HT-29 (cell line): ENCODE results near the gene PKD1L1. TPM values are rescaled to one million over a fixed set of nuclear protein-coding genes. Genes with fewer than 3 reads are reported as not detected.
A peak's percentile ranks its signal among the peaks of the same experiment; 100 is the strongest.
"Not testable (repeated sequence)": the region's sequence is repeated elsewhere in the genome, so short reads cannot be mapped to it uniquely, and the experiment has no call there.

Experiments used
- DNase-seq: peaks from one replicate; pipeline ENCODE4 v3.0.0-alpha.2; 2015; ENCODE audit warnings: low spot score
- total RNA-seq: library from RNA; depleted of rRNA; stranded (reverse); fragments of >200 nt; shearing (Covaris generic); gene quantifications from 2 replicates; pipeline ENCODE4 v1.2.3, GENCODE V29; 2014

The PKD1L1 gene
- total RNA-seq, 1 experiment from 2014 or later: not detected

DNA sequence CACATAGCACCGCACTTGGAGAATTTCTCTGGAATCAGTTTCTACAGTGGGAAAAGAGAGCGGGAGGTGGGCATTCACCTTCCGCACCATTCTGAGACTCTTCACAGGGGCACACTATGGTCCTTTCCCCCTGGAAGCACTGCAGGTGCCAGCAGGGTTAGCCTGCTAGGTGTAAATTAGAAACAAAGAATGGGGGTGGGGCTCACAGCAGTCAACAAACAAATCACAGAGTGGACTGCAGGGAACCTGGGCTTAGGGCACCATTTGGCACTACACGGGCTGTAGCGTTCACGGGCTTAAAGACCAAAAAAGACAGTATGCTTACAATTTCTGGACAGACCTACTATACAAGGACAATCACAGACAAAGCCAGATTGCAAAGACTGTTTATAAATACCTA, 8.0 kb upstream of the PKD1L1 start:
- DNase-seq: no peak

GRCh38 chr7:47954231-47954911, 6.1 kb upstream of the PKD1L1 start:
- no peak for DNase-seq

DNA sequence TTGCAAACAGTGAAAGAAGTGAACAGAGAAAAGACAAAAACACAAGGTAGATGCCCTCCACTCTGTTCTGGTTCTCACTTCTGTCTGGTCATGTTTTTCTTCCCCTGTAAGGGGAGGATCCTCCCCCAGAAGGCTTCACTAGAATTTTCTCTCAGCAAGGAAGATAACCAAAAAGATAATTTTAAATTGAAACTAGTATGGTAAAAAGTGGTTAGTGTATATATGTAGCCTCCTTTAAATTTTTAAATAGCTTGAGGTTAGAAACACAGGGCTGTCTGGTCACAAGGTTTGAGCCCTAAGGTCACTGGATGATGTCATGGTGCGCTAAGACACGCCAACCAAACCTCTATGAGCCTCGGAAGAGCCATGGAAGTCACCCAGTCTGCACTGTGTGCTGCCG, 5.6 kb upstream of the PKD1L1 start:
- no peak for DNase-seq

DNA sequence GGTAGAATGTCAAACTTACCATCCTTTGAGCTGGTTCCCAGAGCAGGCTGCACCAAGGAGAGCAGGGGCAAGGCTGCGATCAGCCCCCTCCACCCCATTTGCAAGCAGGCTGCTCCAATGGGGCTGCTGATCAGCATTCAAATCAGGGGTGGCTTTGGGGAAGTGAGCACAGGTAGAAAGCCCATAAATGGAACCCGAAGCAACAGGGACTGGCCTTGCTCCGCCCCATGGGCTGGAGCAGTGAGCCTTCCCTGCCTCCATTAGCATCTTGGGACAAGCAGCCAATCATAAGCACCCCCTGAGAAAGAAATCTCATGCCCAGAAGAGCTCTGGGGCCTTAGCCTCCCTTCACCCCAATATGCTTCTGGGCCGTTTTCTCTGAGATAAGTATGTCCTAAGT, 4.0 kb upstream of the PKD1L1 start:
- no peak for DNase-seq

DNA sequence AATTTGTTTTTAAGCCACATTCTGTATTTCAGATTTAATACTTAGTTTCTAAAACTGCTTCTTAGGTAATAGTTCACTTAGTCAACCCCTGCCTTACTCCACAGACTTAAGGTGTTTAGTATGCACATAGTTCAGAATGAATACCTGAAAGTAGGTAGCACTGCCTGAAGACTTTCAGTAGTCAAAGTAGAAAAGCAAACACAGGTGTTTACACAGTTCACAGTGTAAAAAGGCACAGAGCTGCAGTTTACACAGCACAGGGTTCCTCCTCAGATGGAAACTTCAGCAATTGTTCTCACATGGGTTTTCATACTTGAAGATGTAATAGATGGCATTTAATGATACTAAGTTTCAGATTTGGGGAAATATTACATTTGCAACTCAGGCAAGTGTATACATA, 3.1 kb upstream of the PKD1L1 start:
- DNase-seq: peak; percentile 54

- DNase-seq: peak; percentile 55
Measured at GRCh38 chr7:47950714-47951113, 2.4 kb upstream of the PKD1L1 start.

DNA sequence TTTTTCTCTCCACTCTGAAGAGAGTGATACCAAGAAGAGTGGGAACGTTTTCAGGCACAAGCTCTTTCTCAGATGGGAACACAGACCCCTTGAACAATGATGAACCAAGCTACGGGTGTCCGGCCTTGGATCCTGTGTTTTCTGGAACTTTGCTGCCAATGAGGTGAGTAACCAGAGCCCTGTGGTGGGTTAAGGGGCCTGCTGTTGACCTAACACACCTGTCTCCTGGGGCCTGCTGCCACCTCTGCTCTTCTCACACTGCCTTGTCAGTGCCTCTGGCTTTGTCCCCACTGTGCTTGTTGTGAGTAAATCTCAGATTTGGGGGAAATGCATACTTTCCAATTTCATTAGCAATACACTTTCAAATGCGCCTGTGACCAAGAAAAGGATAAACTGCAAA, 1.4 kb upstream of the PKD1L1 start:
- no peak for DNase-seq

DNA sequence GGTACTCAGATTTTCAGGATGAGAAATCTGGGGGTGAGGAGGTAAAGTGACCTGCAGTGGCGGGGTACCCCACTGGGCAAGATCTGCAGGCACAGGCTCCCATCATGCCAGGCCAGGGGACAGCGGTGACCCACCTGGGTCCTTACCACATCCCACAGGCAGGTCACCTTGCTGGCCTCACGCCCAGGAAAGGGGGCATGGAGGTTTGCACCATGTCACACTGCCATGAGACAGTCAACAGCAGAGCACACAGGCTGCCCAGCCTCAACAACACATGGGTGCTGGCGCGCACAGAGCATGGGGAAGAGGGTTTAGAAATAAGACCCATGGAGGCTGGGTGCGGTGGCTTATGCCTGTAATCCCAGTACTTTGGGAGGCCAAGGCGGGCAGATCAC, 914 bp downstream of the PKD1L1 start:
- DNase-seq: no peak

DNA sequence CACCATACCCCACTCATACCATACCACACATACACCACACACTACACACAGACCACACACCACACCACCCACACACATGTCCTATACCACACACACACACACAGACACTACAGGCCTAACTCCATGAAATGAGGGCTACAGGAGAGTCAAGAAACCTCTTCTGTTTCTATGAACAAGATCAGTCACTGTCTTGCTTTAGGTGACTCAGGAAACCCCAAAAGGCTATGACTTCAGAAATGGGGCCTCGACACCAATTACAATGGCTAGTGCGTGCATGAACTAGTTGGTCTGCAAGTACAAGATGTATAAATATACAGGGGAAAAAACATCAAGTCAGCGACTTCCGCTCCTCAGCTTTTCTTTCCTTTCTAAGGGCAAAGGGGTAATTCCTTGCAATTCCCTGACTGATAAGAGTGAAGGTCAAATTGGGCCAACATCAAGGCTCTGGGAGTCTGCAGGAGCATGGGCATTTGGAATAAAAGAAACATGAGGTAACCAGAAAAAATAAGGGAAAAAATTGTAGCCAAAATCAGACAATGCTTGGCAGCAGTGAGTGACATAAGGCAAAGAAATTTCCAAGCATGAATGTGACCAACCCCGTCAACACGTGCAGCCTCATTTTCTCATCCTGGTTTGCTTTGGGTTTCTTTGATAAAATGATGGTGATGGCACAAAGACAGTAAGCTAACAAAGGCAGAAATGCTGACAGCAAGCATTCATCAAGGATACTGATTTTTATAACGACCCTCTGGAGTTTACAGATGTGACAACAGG, 1.5 kb downstream of the PKD1L1 start:
- no peak for DNase-seq

- peak; percentile 85 for DNase-seq
Measured at GRCh38 chr7:47945261-47946015, 2.8 kb downstream of the PKD1L1 start.

GRCh38 chr7:47944536-47945260, 3.6 kb downstream of the PKD1L1 start:
- DNase-seq: no peak

DNA sequence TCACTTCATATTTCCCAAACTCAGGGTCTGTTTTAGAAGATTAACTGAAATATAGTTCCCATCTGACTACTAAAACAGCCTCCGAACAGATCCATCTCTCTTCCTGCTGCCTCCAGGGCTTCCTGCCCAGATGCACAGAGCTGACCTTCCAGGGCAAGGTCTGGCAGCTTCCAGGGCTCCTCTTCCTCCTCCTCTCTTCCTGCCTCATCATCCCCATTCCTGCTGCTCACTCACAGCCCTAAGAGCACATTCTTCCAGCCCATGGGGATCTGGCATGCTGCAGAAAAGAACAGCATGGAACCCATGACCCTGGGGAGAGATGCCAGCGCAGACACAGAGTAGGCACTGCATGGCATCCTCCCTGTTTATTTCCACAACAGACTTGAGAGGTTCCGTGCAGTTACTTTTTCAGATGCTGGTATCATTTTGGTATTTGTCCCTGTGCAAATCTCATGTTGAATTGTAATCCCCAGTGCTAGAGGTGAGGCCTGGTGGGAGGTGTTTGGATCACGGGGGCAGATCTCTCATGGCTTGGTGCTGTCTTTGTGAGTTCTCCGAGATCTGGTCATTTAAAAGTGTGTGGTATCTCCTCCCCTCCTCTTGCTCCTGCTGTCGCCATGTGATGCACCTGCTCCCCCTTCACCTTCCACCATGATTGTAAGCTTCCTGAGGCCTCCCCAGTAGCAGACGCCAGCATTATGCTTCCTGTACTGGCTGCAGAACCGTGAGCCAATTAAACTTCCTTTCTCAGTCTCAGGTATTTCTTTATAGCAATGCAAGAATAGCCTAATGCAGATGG, 4.4 kb downstream of the PKD1L1 start:
- DNase-seq: no peak

GRCh38 chr7:47942651-47943050, 5.6 kb downstream of the PKD1L1 start:
- DNase-seq: not testable (repeated sequence)

DNA sequence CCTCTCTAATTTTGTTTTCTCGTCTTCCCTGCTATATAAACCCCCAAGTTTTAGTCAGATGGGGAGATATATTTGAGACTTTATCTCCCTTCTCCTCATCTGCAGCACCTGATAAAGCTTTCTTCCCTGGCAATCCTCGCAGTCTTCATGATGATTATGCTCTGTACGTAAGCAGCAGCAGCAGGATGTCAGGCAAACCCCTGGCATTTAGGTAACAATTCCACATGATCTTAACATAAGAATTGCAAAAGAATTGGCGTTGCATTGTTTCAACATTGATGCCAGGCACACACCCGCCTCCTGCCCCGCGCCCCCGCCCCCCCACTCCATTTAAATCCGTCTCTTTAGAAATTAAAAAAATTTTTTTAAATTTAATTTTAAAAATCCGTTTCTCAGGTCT, 6.1 kb downstream of the PKD1L1 start:
- DNase-seq: no peak

GRCh38 chr7:47941136-47941844, 7.0 kb downstream of the PKD1L1 start:
- no peak for DNase-seq

DNA sequence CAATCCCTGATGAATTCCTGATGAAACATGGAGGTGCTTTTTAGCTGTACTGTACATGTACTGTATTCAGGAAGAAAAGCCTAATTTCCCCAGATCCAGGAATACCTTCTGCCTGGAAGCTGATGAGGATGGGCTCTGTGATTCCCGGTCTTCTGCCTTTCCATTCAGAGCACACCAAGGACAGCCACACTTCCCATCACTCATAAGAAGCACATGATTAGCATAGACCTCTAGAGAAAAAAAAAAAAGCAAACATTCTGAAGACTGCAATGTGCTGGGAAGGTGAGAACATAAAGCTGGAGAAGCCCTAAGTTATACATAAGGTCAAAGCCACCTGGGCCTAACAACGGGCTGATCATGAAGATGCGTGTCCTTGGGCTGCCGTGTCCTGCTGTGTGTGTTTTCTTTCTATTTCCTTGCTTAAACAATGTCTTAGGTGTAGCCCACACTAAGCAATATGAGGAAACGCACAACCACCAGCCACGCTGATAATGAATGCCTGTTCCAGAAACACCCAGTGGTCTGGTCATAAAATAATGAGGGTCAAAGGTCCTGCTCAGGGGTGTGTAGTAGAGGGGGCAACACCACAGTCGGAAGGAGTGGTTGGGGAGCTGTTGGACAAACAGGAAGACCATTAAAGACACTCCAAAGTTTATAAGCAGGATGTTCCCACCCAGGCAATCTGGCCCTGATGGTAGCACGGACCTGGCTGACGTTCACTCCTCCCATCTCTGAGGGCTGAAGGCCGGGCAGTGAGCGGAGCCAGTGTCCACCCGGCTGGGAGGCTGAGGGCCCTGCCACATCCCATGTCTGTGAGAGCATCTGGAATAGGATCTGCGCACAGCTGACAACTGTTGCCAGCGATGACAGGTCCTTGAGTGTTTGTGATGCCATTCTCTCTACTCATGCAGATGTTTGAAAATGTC, 7.9 kb downstream of the PKD1L1 start:
- DNase-seq: no peak

DNA sequence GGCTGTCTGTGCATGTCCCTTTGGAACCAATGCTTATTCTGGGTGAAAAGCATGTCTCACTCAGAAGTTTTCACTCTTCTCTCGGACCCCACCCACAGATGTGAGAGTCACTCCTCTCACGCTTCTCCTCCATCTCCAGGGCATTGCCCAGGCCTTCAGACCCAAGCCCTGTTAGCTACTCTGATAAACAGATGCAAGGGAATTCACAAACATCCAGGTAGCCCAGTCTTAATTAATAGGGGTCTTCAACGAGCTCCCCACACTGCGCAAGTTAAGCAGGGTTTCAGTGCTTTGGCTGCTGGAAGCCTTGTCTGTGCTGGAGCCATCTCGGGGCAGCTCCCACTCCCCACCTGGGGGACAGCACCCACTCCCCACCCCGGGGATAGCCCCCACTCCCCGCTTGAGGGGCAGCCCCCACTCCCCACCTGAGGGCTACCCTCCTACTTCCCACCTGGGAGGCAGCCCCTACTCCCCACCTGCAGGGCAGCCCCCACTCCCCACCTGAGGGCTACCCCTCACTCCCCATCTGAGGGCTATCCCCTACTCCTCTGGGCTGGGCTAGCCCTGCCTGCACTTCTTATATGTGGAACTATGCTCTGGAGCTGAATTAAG, 8.7 kb downstream of the PKD1L1 start:
- no peak for DNase-seq

DNA sequence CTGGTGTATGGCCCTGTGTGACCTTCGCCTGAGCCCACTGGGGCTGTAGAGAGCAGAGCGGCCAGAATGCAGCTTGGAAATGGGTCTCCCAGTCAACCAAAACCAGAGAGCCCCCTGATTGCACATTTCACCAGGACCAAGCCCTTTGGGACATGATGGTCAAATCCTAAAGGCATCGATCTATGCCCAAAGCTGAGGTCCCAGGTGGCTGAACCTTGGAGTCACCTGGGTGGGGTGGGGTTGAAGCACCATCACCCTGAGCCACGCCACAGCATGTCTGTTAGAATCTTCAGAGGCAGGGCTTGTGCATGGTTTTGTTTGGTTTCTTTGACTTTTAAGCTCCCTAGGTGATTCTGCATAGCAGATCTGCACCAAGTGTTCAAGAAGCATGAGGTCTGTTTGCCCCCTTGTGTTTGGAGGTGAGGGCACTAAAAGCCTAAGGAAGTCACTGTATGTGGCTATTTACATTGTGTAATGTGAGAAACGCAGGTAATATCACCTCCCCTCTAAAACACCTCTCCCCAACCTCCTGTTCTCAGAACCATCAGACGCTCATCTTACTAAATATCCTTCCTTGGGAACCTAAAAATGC, 9.6 kb downstream of the PKD1L1 start:
- DNase-seq: peak; percentile 25
